GM18951 (cell line): ENCODE measurements around the gene EHD1.
A peak's percentile ranks its signal among the peaks of the same experiment; 100 is the strongest.

ENCODE experiments used
- POLR2A ChIP-seq: IDR thresholded peaks from 4 replicates; pipeline ENCODE4 v1.6.1; 2011; ENCODE audit warnings: mild to moderate bottlenecking; ENCODE audit not compliant: insufficient read length, insufficient read depth; ENCODE audit errors: extremely low read depth
- in situ Hi-C: fragments of 300-500 bp; cut with MboI; formaldehyde crosslinking; loops from one replicate; pipeline ENCODE4 v1.12.0; 2022; ENCODE audit warnings: low sequenced_read_pairs, mixed read lengths, inconsistent platforms; ENCODE audit not compliant: unreplicated experiment

The EHD1 gene

DNA sequence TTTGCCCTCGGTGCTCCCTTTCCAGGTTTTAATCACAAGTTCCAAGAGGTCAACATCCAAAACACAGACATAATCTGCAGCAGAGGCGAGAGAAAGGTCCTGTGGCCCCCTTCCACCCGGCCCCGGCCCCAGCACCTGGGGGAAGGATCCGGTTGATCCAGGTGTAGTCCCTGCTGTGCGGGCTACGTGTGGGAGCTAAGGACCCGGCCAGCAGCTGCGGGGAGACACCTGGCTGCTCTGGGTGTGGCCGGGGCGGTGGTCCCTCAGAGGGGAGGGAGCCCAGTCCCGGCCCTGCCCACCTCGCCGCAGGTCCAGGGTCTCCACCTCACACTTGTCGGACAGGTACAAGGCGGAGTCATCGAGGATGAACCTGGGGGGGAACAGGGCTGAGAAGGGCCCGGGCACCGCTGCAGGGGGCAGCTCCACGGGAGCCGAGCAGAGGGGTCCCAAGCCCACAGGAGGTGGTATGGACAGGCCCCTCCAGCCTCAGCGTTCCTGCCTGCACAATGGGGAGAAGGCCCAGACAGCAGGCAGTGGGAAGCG lies 24.9 kb upstream of the EHD1 start:
- TF ChIP-seq POLR2A: no peak
- in situ Hi-C loops: no loop called here

GRCh38 chr11:64902102-64902900 lies 23.9 kb upstream of the EHD1 start:
- in situ Hi-C loops: no loop called here
- no peak for TF ChIP-seq POLR2A

GRCh38 chr11:64900774-64901173 lies 22.4 kb upstream of the EHD1 start:
- no peak for TF ChIP-seq POLR2A
- in situ Hi-C loops: no loop called here

DNA sequence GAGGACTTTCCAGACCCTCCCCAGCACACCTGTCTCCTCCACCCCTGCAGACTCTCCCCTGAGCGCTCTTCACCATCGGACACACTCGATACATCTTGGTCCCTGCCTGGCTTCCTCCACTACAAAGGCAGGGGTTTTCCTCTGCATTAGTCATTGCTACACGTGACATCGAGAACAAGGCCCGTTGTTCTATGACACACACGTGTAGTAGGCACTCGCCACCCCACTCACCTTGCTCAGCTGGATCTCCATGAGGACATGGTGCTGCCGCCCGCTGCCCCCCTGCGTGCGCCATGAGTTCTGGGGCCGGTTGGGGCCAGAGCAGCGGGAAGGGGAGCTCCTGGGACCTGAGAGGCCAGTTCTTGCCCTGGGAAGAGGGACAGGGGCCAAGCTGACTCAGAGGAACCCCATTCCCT lies 21.9 kb upstream of the EHD1 start:
- no peak for TF ChIP-seq POLR2A
- in situ Hi-C loops: no loop called here

DNA sequence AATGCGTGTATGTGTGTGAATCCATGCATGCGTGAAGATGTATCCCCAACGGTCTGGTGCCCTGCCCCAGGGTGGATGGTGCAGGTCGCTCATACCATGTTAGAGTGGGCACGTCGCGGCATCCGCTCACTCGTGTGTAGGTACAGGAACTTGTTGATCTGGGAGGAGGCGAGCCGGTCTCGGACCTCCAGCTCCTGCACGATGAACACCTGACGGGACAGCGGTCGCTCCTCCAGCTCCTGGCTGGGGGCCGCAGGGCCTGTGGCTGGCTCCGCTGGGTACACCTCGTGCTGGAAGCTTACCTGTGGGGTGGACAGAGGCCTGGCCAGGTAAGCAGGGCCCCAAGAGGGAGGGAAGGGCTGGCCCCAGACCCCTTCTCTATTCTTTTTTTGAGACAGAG lies 20.1 kb upstream of the EHD1 start:
- in situ Hi-C loops: no loop called here
- no peak for TF ChIP-seq POLR2A

DNA sequence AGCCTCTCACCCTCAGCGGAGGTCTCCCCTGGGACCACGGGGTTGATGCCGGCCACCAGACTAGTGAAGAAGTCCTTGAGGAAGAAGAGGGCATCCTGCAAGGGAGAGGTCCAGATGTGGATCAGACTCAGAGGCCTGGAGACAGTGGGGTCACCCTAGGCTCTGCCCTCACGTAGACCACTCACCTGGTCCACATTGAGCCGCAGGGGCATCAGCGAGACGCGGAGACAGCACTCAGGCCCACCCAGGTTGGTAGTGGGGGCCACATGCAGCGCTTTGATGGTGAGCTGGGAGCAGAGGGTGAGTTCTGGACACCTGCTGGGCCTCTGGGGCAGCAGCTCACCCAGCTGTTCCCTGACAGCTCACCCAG lies 19.6 kb upstream of the EHD1 start:
- in situ Hi-C loops: no loop called here

GRCh38 chr11:64897381-64898075 lies 19.1 kb upstream of the EHD1 start:
- in situ Hi-C loops: no loop called here
- TF ChIP-seq POLR2A: no peak

More for the DNA sequence above, 19.6 kb upstream of the EHD1 start:
- no peak for TF ChIP-seq POLR2A

DNA sequence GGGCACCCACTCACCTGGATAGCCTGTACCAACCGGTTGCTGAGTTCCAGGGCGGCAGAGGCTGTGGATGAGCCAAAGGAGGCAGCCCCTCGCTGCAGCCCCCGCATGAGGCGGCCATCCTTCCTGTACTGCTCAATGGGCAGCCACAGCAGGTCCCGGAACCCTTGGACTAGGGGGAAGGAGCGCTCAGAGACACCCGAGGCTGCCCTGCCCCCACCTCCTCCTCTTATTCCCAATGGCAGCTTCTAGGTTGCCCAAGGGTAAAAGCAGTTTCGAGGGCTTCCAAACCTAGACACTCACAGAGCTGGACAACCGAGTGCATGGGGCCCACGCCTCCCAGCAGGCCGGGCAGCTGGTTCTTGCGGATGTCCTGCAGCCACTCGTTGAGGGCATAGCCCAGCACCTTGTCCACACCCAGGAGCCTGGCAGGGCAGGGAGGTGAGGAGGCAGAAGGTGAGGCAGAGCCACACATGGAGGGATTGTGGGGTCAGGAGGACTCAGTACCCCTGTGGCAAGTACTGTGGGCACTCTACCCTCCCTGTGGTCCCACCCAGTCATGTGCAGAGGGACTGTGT lies 18.1 kb upstream of the EHD1 start:
- TF ChIP-seq POLR2A: no peak
- in situ Hi-C loops: no loop called here

DNA sequence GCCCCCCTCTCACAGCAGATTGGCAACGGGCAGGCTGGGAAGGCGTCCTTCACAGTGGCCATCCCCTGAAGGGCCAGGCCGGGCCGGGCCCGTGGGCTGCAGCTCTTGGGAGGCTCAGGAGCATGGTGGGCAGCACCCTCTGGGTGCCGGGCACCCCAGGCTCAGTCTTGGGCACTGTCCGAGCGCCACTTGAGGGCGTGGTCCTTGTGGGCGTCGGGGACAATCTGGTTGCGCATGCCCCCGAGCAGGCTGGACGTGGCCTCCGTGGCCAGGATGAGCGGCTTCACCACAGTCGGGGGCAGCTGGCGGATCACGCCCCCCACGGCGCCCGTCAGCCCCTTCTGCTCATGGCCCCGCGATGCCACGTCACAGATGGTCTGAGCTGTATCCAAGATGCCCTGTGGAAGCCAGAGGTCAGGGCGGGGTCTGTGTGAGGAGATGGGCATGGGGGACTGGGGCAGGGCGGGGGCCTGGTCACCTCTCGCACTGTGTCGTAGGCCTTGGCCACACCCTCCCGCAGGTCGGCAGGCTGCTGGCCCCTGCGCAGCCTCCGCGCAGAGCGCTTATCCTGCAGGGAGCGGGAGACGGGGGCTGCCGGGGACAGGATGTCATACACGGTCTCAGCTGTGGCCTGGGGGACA lies 16.5 kb upstream of the EHD1 start:
- TF ChIP-seq POLR2A: no peak
- in situ Hi-C loops: loop anchor here (5.0 kb wide), 1 partner anchor 48 kb away; no protein-coding TSS in a partner anchor

- in situ Hi-C loops: loop anchor here (5.0 kb wide), 1 partner anchor 47 kb away; no protein-coding TSS in a partner anchor
- peak; percentile 32 for TF ChIP-seq POLR2A
Observed at GRCh38 chr11:64894070-64894811, 15.8 kb upstream of the EHD1 start.

GRCh38 chr11:64893194-64894069 lies 15.0 kb upstream of the EHD1 start:
- peak; percentile 47 for TF ChIP-seq POLR2A
- in situ Hi-C loops: loop anchor here (5.0 kb wide), 1 partner anchor 46 kb away; no protein-coding TSS in a partner anchor
